SK-MEL-5 (cell line): ENCODE data around the gene ARL8B. TPM values are rescaled to one million over a fixed set of nuclear protein-coding genes. Genes with fewer than 3 reads are reported as not detected.
"Not testable (repeated sequence)": the region's sequence is repeated elsewhere in the genome, so short reads cannot be mapped to it uniquely, and the experiment has no call there.

Experiments used
- DNase-seq: peaks from one replicate; pipeline ENCODE4 v3.0.0-alpha.2; 2016; ENCODE audit warnings: low read depth, low spot score
- in situ Hi-C: cut with HindIII; loops from 2 replicates; pipeline ENCODE4 v1.10.0; 2016; ENCODE audit warnings: low sequenced_read_pairs, high pct_unique_total_duplicates, low pct_unique_long_range_greater_than_20kb
- total RNA-seq: library from RNA; depleted of rRNA; stranded (reverse); fragments of >200 nt; shearing (Covaris generic); gene quantifications from 2 replicates; pipeline ENCODE4 v1.2.3, GENCODE V29; 2014

The ARL8B gene
- total RNA-seq, 1 experiment from 2014 or later = 100 TPM

- in situ Hi-C loops = no loop called here
- DNase-seq = no peak
Observed at GRCh38 chr3:5165698-5166097, 43.6 kb downstream of the ARL8B start.

- in situ Hi-C loops = no loop called here
- no peak for DNase-seq
Observed at GRCh38 chr3:5166846-5167245, 44.8 kb downstream of the ARL8B start.

GRCh38 chr3:5168110-5168509 is 46.0 kb downstream of the ARL8B start:
- in situ Hi-C loops = no loop called here
- DNase-seq = no peak

GRCh38 chr3:5169807-5170206 is 47.7 kb downstream of the ARL8B start:
- in situ Hi-C loops = no loop called here
- DNase-seq = no peak

- in situ Hi-C loops = no loop called here
Observed at GRCh38 chr3:5170975-5171374, 48.9 kb downstream of the ARL8B start.

GRCh38 chr3:5172018-5172417 is 49.9 kb downstream of the ARL8B start:
- in situ Hi-C loops = no loop called here
- DNase-seq = no peak

More at GRCh38 chr3:5170975-5171374, 48.9 kb downstream of the ARL8B start:
- DNase-seq = no peak

GRCh38 chr3:5179036-5179435 is 56.9 kb downstream of the ARL8B start:
- in situ Hi-C loops, DNase-seq: not testable (repeated sequence)

- DNase-seq = no peak
- in situ Hi-C loops = no loop called here
Observed at GRCh38 chr3:5181469-5182141, 59.5 kb downstream of the ARL8B start.

- in situ Hi-C loops = not testable (repeated sequence)
Observed at GRCh38 chr3:5183714-5184113, 61.6 kb downstream of the ARL8B start.

GRCh38 chr3:5184499-5184898 is 62.4 kb downstream of the ARL8B start:
- in situ Hi-C loops = no loop called here
- DNase-seq = no peak

More at GRCh38 chr3:5183714-5184113, 61.6 kb downstream of the ARL8B start:
- not testable (repeated sequence) for DNase-seq

- no peak for DNase-seq
- in situ Hi-C loops = no loop called here
Observed at GRCh38 chr3:5185093-5185673, 63.1 kb downstream of the ARL8B start.

GRCh38 chr3:5186089-5186857 is 64.2 kb downstream of the ARL8B start:
- in situ Hi-C loops = no loop called here
- no peak for DNase-seq

GRCh38 chr3:5186858-5187155 is 64.7 kb downstream of the ARL8B start:
- no peak for DNase-seq
- in situ Hi-C loops = no loop called here

GRCh38 chr3:5187156-5187919 is 65.2 kb downstream of the ARL8B start, which contains the start of gene EDEM1:
EDEM1 (plus strand) TSS chr3:5187707; CDS start chr3:5187806, 99 bp downstream.
- DNase-seq = peak; percentile 95
- in situ Hi-C loops = no loop called here

GRCh38 chr3:5187920-5188418 is 65.9 kb downstream of the ARL8B start:
- no peak for DNase-seq
- in situ Hi-C loops = no loop called here

- in situ Hi-C loops = no loop called here
- DNase-seq = peak; percentile 51
Observed at GRCh38 chr3:5188419-5189221, 66.5 kb downstream of the ARL8B start.

- in situ Hi-C loops = no loop called here
- DNase-seq = no peak
Observed at GRCh38 chr3:5190147-5190791, 68.2 kb downstream of the ARL8B start.
